HG03066 (cell line): ENCODE results near the gene INSM2.

Experiments
- ATAC-seq: cut with Tn5 transposase; IDR thresholded peaks from one replicate; pipeline ENCODE4 v1.9.1; 2021; ENCODE audit warnings: low read depth; ENCODE audit not compliant: unreplicated experiment

INSM2 gene

GRCh38 chr14:35533357-35534207 lies at the start of gene INSM2:
Gene INSM2 (plus strand): TSS chr14:35534164. CDS start chr14:35534253, 89 bp downstream.
- ATAC-seq, result peak; percentile 63

GRCh38 chr14:35492569-35493014 lies 41.4 kb upstream of the INSM2 start:
- no peak for ATAC-seq

GRCh38 chr14:35495278-35495677 lies 38.7 kb upstream of the INSM2 start:
- ATAC-seq, result no peak

GRCh38 chr14:35499180-35499579 lies 34.8 kb upstream of the INSM2 start:
- ATAC-seq, result no peak

GRCh38 chr14:35503646-35504045 lies 30.3 kb upstream of the INSM2 start:
- no peak for ATAC-seq

GRCh38 chr14:35504260-35504659 lies 29.7 kb upstream of the INSM2 start:
- no peak for ATAC-seq

GRCh38 chr14:35506461-35506860 lies 27.5 kb upstream of the INSM2 start:
- no peak for ATAC-seq

- ATAC-seq, result no peak
Measured at GRCh38 chr14:35506927-35507326, 27.0 kb upstream of the INSM2 start.

- no peak for ATAC-seq
Measured at GRCh38 chr14:35509846-35510245, 24.1 kb upstream of the INSM2 start.

- ATAC-seq, result no peak
Measured at GRCh38 chr14:35512765-35513164, 21.2 kb upstream of the INSM2 start.

GRCh38 chr14:35515916-35516315 lies 18.0 kb upstream of the INSM2 start:
- no peak for ATAC-seq

GRCh38 chr14:35519986-35520385 lies 14.0 kb upstream of the INSM2 start:
- ATAC-seq, result no peak

GRCh38 chr14:35525695-35526094 lies 8.3 kb upstream of the INSM2 start:
- no peak for ATAC-seq

- ATAC-seq, result no peak
Measured at GRCh38 chr14:35526962-35527361, 7.0 kb upstream of the INSM2 start.

- no peak for ATAC-seq
Measured at GRCh38 chr14:35531960-35532747, 1.8 kb upstream of the INSM2 start.

GRCh38 chr14:35532783-35533356 lies 1.1 kb upstream of the INSM2 start:
- ATAC-seq, result no peak

GRCh38 chr14:35534208-35534872 lies 376 bp downstream of the INSM2 start:
- ATAC-seq, result no peak

- peak; percentile 52 for ATAC-seq
Measured at GRCh38 chr14:35534873-35535482, 1.0 kb downstream of the INSM2 start.

- no peak for ATAC-seq
Measured at GRCh38 chr14:35535483-35536112, 1.6 kb downstream of the INSM2 start.

GRCh38 chr14:35539969-35540368 lies 6.0 kb downstream of the INSM2 start:
- ATAC-seq, result no peak
